Peyer's patch (tissue), 4 donors: Measurements from ENCODE around the gene DIAPH2.

ENCODE experiments used
- CTCF ChIP-seq, 6 experiments: fragments of 450-650 bp in 4 of 6; fragments of 200-600 bp in 2 of 6; sonication (generic) in 1 of 6; IDR thresholded peaks; one replicate each; pipeline ENCODE4 v1.5.1; 2017 to 2019; ENCODE audit warnings: antibody characterized with exemption in 6 of 6, mild to moderate bottlenecking in 3 of 6, moderate library complexity in 1 of 6
- POLR2A ChIP-seq, 2 donors: fragments of 450-650 bp; IDR thresholded peaks; one replicate each; pipeline ENCODE4 v1.5.1; 2017; ENCODE audit warnings: antibody characterized with exemption in 2 of 2, mild to moderate bottlenecking in 2 of 2, moderate library complexity in 2 of 2

DNA sequence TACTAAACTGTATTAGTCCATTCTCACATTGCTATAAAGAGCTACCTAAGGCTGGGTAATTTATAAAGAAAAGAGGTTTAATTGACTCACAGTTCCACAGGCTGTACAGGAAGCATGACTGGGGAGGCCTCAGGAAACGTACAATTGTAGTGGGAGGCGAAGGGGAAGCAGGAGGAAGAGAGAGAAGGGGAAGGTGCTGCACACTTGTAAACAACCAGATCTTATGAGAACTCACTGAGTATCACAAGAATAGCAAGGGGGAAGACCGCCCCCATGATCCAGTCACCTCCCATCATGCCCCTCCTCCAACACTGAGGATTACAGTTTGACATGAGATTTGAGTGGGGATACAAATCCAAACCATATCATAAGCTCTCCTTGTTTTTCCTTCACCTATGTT is 239.9 kb downstream of the DIAPH2 start:
- no peak for TF ChIP-seq CTCF (IDR thresholded peaks at IDR 0.05)
- TF ChIP-seq POLR2A (IDR thresholded peaks at IDR 0.05), result no peak
